CD14-positive monocyte (primary cell): ENCODE results near the gene HIGD1A. TPM values are rescaled to one million over a fixed set of nuclear protein-coding genes. Genes with fewer than 3 reads are reported as not detected.

Experiments
- DNase-seq, 3 donors: peaks; one replicate each; pipeline ENCODE4 v3.0.0-alpha.2; 2011 to 2022
- H2AFZ ChIP-seq: 2 replicates; pipeline ENCODE4 v1.6.0; 2012; ENCODE audit warnings: mild to moderate bottlenecking, low read depth, low read length, inconsistent platforms; ENCODE audit not compliant: insufficient read depth, poor library complexity, severe bottlenecking
- H3K27ac ChIP-seq, 2 donors: 1 replicate in 1 of 2; 2 replicates in 1 of 2; pipeline ENCODE4 v1.5.1; 2012 to 2013; ENCODE audit warnings: low read length in 2 of 2, control low read depth in 1 of 2, inconsistent platforms in 1 of 2, low read depth in 1 of 2, mild to moderate bottlenecking in 1 of 2
- H3K27me3 ChIP-seq, 2 donors: one replicate each; pipeline versions ENCODE4 v1.6.0 to v1.6.1; 2011 to 2013; ENCODE audit warnings: low read length in 2 of 2; ENCODE audit not compliant: control insufficient read depth in 2 of 2, insufficient read depth in 2 of 2
- H3K36me3 ChIP-seq, 2 donors: replicated peaks in 1 of 2; 1 replicate in 1 of 2; 2 replicates in 1 of 2; pipeline versions ENCODE4 v1.5.1 to v1.6.1; 2012 to 2013; ENCODE audit warnings: low read length in 2 of 2, control low read depth in 1 of 2, inconsistent platforms in 1 of 2, mild to moderate bottlenecking in 1 of 2; ENCODE audit not compliant: insufficient read depth in 2 of 2, control insufficient read depth in 1 of 2
- H3K4me1 ChIP-seq, 2 donors: 1 replicate in 1 of 2; 2 replicates in 1 of 2; pipeline versions ENCODE4 v1.5.1 to v1.6.1; 2012 to 2013; ENCODE audit warnings: low read length in 2 of 2, control low read depth in 1 of 2, inconsistent platforms in 1 of 2, mild to moderate bottlenecking in 1 of 2, moderate library complexity in 1 of 2; ENCODE audit not compliant: insufficient read depth in 2 of 2, control insufficient read depth in 1 of 2
- H3K4me2 ChIP-seq: replicated peaks from 2 replicates; pipeline ENCODE3; 2012; ENCODE audit warnings: low read length, moderate library complexity, mild to moderate bottlenecking; ENCODE audit not compliant: poor library complexity, severe bottlenecking; ENCODE audit errors: extremely low read depth
- H3K4me3 ChIP-seq, 3 experiments: fragments of 200-600 bp in 1 of 3; sonication (generic) in 1 of 3; replicated peaks in 1 of 3; 1 replicate in 2 of 3; 2 replicates in 1 of 3; pipeline ENCODE4 v1.5.1; 2011 to 2013; ENCODE audit warnings: low read length in 3 of 3, mild to moderate bottlenecking in 3 of 3, control low read depth in 2 of 3, low read depth in 2 of 3, inconsistent platforms in 1 of 3, moderate library complexity in 1 of 3
- H3K79me2 ChIP-seq: 2 replicates; pipeline ENCODE4 v1.6.0; 2012; ENCODE audit warnings: mild to moderate bottlenecking, control low read depth, inconsistent platforms, low read length, moderate library complexity; ENCODE audit not compliant: insufficient read depth
- H3K9ac ChIP-seq: 2 replicates; pipeline ENCODE4 v1.6.0; 2017; ENCODE audit warnings: low read length, mild to moderate bottlenecking; ENCODE audit not compliant: insufficient read depth, poor library complexity, severe bottlenecking
- H3K9me3 ChIP-seq, 2 donors: replicated peaks in 1 of 2; 1 replicate in 1 of 2; 2 replicates in 1 of 2; pipeline versions ENCODE4 v1.5.1 to v1.6.1; 2012 to 2013; ENCODE audit warnings: low read length in 2 of 2, control low read depth in 1 of 2; ENCODE audit not compliant: control insufficient read depth in 1 of 2, insufficient read depth in 1 of 2
- H4K20me1 ChIP-seq: 2 replicates; pipeline ENCODE4 v1.6.0; 2012; ENCODE audit warnings: mild to moderate bottlenecking, low read length, control low read depth, moderate library complexity; ENCODE audit not compliant: insufficient read depth
- H3K27ac Mint-ChIP-seq, 7 donors: one replicate each; pipeline ENCODE4 v1.8.0; 2020; ENCODE audit warnings: mild to moderate bottlenecking in 7 of 7, mixed read lengths in 7 of 7, moderate library complexity in 6 of 7, inconsistent platforms in 2 of 7
- H3K27me3 Mint-ChIP-seq, 3 donors: one replicate each; pipeline ENCODE4 v1.8.0; 2021 to 2022; ENCODE audit warnings: low read depth in 3 of 3, mild to moderate bottlenecking in 3 of 3, mixed read lengths in 3 of 3, moderate library complexity in 3 of 3, inconsistent platforms in 1 of 3
- H3K36me3 Mint-ChIP-seq, 2 donors: one replicate each; pipeline ENCODE4 v1.8.0; 2020; ENCODE audit warnings: mixed read lengths in 2 of 2, inconsistent platforms in 1 of 2, mild to moderate bottlenecking in 1 of 2
- H3K4me1 Mint-ChIP-seq: one replicate; pipeline ENCODE4 v1.8.0; 2020; ENCODE audit warnings: mild to moderate bottlenecking, mixed read lengths
- H3K4me3 Mint-ChIP-seq, 2 donors: one replicate each; pipeline ENCODE4 v1.8.0; 2020; ENCODE audit warnings: mild to moderate bottlenecking in 2 of 2, mixed read lengths in 2 of 2, moderate library complexity in 1 of 2
- H3K9me3 Mint-ChIP-seq, 7 donors: one replicate each; pipeline ENCODE4 v1.8.0; 2020 to 2022; ENCODE audit warnings: mixed read lengths in 7 of 7, mild to moderate bottlenecking in 6 of 7, moderate library complexity in 6 of 7, inconsistent platforms in 2 of 7
- CTCF ChIP-seq: fragments of 200-600 bp; IDR thresholded peaks from one replicate; pipeline ENCODE4 v1.8.0; 2022; ENCODE audit warnings: antibody characterized with exemption, mild to moderate bottlenecking
- WGBS: methylation state at CpG from one replicate; pipeline ENCODE4 v1.1.5; 2013; ENCODE audit warnings: missing lambda C conversion rate; ENCODE audit not compliant: insufficient coverage; 5-methylcytosine and 5-hydroxymethylcytosine counted together
- intact Hi-C, 2 donors: fragments of 100-400 bp; cut with micrococcal nuclease; formaldehyde crosslinking; loops; one replicate each; pipeline versions ENCODE4 v1.15.0 to v1.15.1; 2023
- polyA plus RNA-seq, 3 donors: library from polyadenylated mRNA; depleted of rRNA in 1 of 3; unstranded in 2 of 3; stranded (reverse) in 1 of 3; fragments of 300-500 nt in 2 of 3; fragments of >200 nt in 1 of 3; fragmentation: Illumina TruSeq in 2 of 3; gene quantifications; 1 replicate in 2 of 3; 2 replicates in 1 of 3; pipeline ENCODE4 v1.2.3, GENCODE V29; 2012 to 2021

The HIGD1A gene
- polyA plus RNA-seq, 3 donors, result 34.8 to 115 (median 104) TPM

GRCh38 chr3:42749025-42749752 is 55.1 kb downstream of the HIGD1A start:
- peak overlapping the region in 1 of 2 donors; percentile 27 for H3K27ac ChIP-seq
- no peak for DNase-seq
- H3K4me3 ChIP-seq, result no peak overlapping the region
- 100% methylated on average over 1 of the region's 10 CpGs for WGBS
- Mint-ChIP-seq H3K27ac (peak overlapping the region in 2 of 7 donors; percentile 32 to 68), H3K4me3 (no peak overlapping the region), H3K9me3 (no peaks in the 10 kb centered on the region), H3K36me3 (peaks cover 5 to 11% of the 10 kb centered on the region in 2 donors), H3K27me3 (peaks cover 0 to 4% (median 2%) of the 10 kb centered on the region in 3 donors), H3K4me1 (peaks cover 36% of the 10 kb centered on the region)
- H3K4me2 ChIP-seq, result no peak overlapping the region
- no peaks in the 10 kb centered on the region for H3K27me3 ChIP-seq
- H3K9ac ChIP-seq, result no peak overlapping the region
- H3K4me1 ChIP-seq, result peaks cover 22 to 32% of the 10 kb centered on the region in 2 donors
- H3K79me2 ChIP-seq, result no peaks in the 10 kb centered on the region
- H4K20me1 ChIP-seq, result no peaks in the 10 kb centered on the region
- TF ChIP-seq CTCF, result no peak
- no peaks in the 10 kb centered on the region for H3K9me3 ChIP-seq
- no peak overlapping the region for H2AFZ ChIP-seq
- H3K36me3 ChIP-seq, result no peaks in the 10 kb centered on the region
- intact Hi-C loops, result loop anchor here in 1 of 2 donors (10.0 kb wide), 1 partner anchor 254 kb away; no protein-coding TSS in a partner anchor

DNA sequence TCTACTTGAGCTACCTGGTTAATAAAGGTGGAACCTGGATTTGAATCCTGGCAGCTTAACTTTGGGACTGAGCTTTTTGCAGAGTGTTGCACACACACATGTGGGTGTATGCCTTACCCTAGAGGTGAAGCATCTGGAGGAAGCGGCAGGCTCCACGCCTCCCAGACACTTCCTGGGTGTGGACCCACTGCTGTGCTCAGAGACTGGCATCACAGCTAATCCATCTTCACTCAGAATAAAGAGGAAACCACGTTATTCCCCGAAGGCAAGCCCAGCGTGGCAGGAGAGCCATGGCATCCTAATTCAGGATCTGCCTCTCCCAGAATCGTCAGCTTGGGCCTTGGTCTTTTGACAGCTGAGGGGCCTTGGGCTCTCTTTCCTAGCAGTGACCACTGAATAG is 56.7 kb downstream of the HIGD1A start:
- Mint-ChIP-seq H3K27ac (peak overlapping the region in 5 of 7 donors; percentile 4 to 70 (median 44)), H3K36me3 (peaks cover 5 to 11% of the 10 kb centered on the region in 2 donors), H3K4me3 (peak overlapping the region in 1 of 2 donors; percentile 47), H3K4me1 (peaks cover 35% of the 10 kb centered on the region), H3K9me3 (no peaks in the 10 kb centered on the region), H3K27me3 (peaks cover 0 to 2% (median 1%) of the 10 kb centered on the region in 3 donors)
- Histone ChIP-seq H4K20me1 (no peaks in the 10 kb centered on the region), H3K4me3 (no peak overlapping the region), H3K27ac (peak overlapping the region; percentile 4 to 51), H3K36me3 (no peaks in the 10 kb centered on the region), H3K27me3 (no peaks in the 10 kb centered on the region), H3K4me2 (peak overlapping the region; percentile 37), H3K9ac (no peak overlapping the region), H3K4me1 (peaks cover 22 to 32% of the 10 kb centered on the region in 2 donors), H3K9me3 (no peaks in the 10 kb centered on the region), H3K79me2 (no peaks in the 10 kb centered on the region), H2AFZ (no peak overlapping the region)
- TF ChIP-seq CTCF, result no peak
- WGBS, result 50% methylated on average over 6 of the region's 6 CpGs
- peak; percentile 35 to 51 (median 44) for DNase-seq
- intact Hi-C loops, result loop anchor here in 1 of 2 donors (10.0 kb wide), 1 partner anchor 253 kb away; no protein-coding TSS in a partner anchor
